ENCODE measurements around the gene FNDC3B. TPM values are rescaled to one million over a fixed set of nuclear protein-coding genes. Genes with fewer than 3 reads are reported as not detected.

FNDC3B gene
- total and polyA plus RNA-seq, 2 of the 8 experiments (the other 6 are each of a cell fraction or from before 2014, with no cell fraction given): 14.1 to 44.4 TPM

DNA sequence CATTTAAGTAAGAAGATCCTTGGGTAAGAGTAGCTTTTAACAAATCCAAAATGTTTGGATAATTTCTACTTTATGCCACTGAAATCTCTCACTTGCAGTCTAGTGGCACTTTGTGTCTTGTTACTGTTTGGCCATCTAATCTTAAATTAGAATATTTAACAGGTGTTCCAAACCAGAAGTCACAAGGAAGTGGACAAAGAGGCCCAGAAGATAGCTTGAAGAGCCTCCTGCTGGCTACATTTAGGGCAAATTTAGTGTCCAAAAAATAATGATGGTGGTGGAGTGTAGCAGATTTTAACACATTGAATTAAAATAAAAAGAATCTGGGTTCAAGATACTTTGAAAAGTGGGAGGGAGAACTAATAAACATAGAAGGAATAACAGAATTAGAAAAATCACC lies 236.7 kb downstream of the FNDC3B start:
- Histone ChIP-seq H3K4me1 (replicated peaks in 1 of 4; ENCODE audit: control insufficient read depth in 3 of 4, insufficient read depth in 4 of 4, low read length in 3 of 4) (no peaks in the 10 kb centered on the region), H4K8ac (ENCODE audit: extremely low read depth, insufficient read depth, low read length) (no peak overlapping the region), H3K79me2 (ENCODE audit: control insufficient read depth in 1 of 2, insufficient read depth in 2 of 2, low read length in 2 of 2) (no peaks in the 10 kb centered on the region), H4K5ac (ENCODE audit: insufficient read length, low read depth, low read length) (no peak overlapping the region), H3K4ac (replicated peaks; ENCODE audit: insufficient read length, low read depth, low read length) (no peak overlapping the region), H3K9me3 (ENCODE audit: insufficient read depth in 2 of 2, low read depth in 1 of 2, low read length in 1 of 2) (no peaks in the 10 kb centered on the region), H3K4me3 (ENCODE audit: extremely low read depth in 1 of 4, insufficient read depth in 2 of 4, low read depth in 3 of 4, low read length in 4 of 4) (no peak overlapping the region), H2BK20ac (ENCODE audit: low read length) (no peak overlapping the region), H3K79me1 (ENCODE audit: low read depth, low read length) (no peaks in the 10 kb centered on the region; the same call in 1 of the 2 replicates), H2BK12ac (ENCODE audit: low read depth, low read length) (no peak overlapping the region), H2BK15ac (ENCODE audit: low read length) (no peak overlapping the region), H3K4me2 (ENCODE audit: insufficient read depth in 1 of 2, low read depth in 2 of 2, low read length in 2 of 2) (no peak overlapping the region), H3K27me3 (replicated peaks in 1 of 4; ENCODE audit: control insufficient read depth in 3 of 4, extremely low read depth in 1 of 4, insufficient read depth in 3 of 4, low read length in 3 of 4) (no peaks in the 10 kb centered on the region), H3K27ac (ENCODE audit: low read depth, low read length) (no peak overlapping the region), H3K23ac (ENCODE audit: insufficient read length) (no peak overlapping the region), H3K56ac (replicated peaks; ENCODE audit: insufficient read length, low read depth, low read length) (no peak overlapping the region), H3K18ac (ENCODE audit: extremely low read depth, low read length) (no peak overlapping the region), H2BK120ac (replicated peaks; ENCODE audit: low read depth, low read length) (no peak overlapping the region), H2AFZ (ENCODE audit: low read length) (no peak overlapping the region), H2AK5ac (ENCODE audit: low read depth, low read length) (no peak overlapping the region), H2BK5ac (ENCODE audit: low read depth, low read length) (no peak overlapping the region), H3K14ac (ENCODE audit: insufficient read length) (no peak overlapping the region), H4K91ac (replicated peaks; ENCODE audit: insufficient read length, low read length) (no peak overlapping the region), H3K23me2 (ENCODE audit: low read depth, low read length) (no peaks in the 10 kb centered on the region), H4K20me1 (replicated peaks in 1 of 2; ENCODE audit: control insufficient read depth in 1 of 2, insufficient read depth in 2 of 2, low read length in 2 of 2) (no peaks in the 10 kb centered on the region), H3K36me3 (ENCODE audit: control insufficient read depth in 2 of 4, insufficient read depth in 4 of 4, low read length in 3 of 4) (peaks cover 0 to 2% (median 0%) of the 10 kb centered on the region in 4 experiments; a peak in 2 of 8 replicates), H3K9ac (replicated peaks in 1 of 4; ENCODE audit: extremely low read depth in 1 of 4, low read depth in 3 of 4, low read length in 3 of 4) (no peak overlapping the region)
- ChIA-PET CTCF (ENCODE audit: partially characterized antibody) (interaction anchor here (1.2 to 3.3 kb wide), 3 partner anchors 9 to 58 kb away, joined by 3 to 8 read pairs (median 4); no protein-coding TSS in a partner anchor), POLR2A (ENCODE audit: partially characterized antibody) (no interaction called here)
- no peak for FAIRE-seq
- DNase-seq (ENCODE audit: low read depth in 1 of 2, low spot score in 2 of 2): no peak
- TF ChIP-seq EP300 (IDR thresholded peaks at IDR 0.05; ENCODE audit: borderline replicate concordance in 1 of 2, low read depth in 2 of 2, low read length in 2 of 2): no peak
- TF ChIP-seq SUZ12 (IDR thresholded peaks at IDR 0.05; ENCODE audit: low read length): no peak
- no peak for TF ChIP-seq KDM1A (IDR thresholded peaks at IDR 0.05; ENCODE audit: borderline replicate concordance, low read length)
- TF ChIP-seq PHF8 (conservative IDR thresholded peaks at IDR 0.05; ENCODE audit: low read depth, low read length): no peak
- no peak for TF ChIP-seq TAF1 (IDR thresholded peaks at IDR 0.05; ENCODE audit: low read depth, low read length)
- no peak for TF ChIP-seq SAP30 (IDR thresholded peaks at IDR 0.05; ENCODE audit: insufficient read depth, insufficient replicate concordance, low read length)
- no peak for TF ChIP-seq CBX8 (IDR thresholded peaks at IDR 0.05; ENCODE audit: borderline replicate concordance, low read depth, low read length)
